ENCODE measurements around the gene SHC4. TPM values are rescaled to one million over a fixed set of nuclear protein-coding genes. Genes with fewer than 3 reads are reported as not detected.
"Not testable (repeated sequence)": the region's sequence is repeated elsewhere in the genome, so short reads cannot be mapped to it uniquely, and the experiment has no call there.

SHC4 gene
- total RNA-seq, 2 experiments from 2014 or later = 0.21 to 0.25 TPM

DNA sequence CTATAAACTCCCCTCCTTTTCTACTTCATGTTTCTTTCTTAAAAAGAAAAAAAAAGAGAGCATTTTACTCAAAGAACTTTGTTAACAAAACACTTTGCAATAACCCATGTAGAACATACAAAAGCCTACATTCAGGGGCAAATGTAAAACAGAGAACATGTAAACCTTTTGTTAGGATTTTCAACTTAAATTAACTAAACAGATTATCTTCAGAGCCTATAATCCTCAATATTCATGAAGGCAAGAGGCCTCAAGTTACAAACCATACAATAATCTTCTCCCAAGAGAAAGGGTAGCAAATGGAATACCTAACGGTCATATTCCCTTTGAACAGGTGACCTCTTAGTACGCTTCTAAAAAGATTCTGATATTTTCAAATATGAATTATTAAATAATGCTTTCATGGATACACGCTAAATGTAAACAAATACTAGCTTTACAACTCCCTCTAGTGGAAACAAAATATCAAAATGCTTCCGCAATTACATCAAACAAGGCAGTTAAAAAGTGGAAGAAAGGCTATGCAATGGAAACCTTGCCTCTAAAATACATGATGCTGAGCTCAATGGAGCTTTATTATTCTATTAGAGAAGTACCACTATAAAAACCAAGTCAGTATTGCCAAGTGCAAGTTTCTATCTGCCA is 162.8 kb downstream of the SHC4 start:
- no peaks in the 10 kb centered on the region for H3K27me3 Mint-ChIP-seq (ENCODE audit: low read depth)
- peaks cover 51% of the 10 kb centered on the region for H3K4me1 Mint-ChIP-seq (ENCODE audit: low read depth)
- DNase-seq = no peak
- no peak overlapping the region for H3K27ac Mint-ChIP-seq
- intact Hi-C loops (cut with micrococcal nuclease) = loop anchor here (5.0 kb wide), 1 partner anchor 464 kb away; no protein-coding TSS in a partner anchor
- peaks cover 45% of the 10 kb centered on the region for H3K36me3 Mint-ChIP-seq (ENCODE audit: low read depth)
- CTCF ChIA-PET = interaction anchor here (0.9 to 1.3 kb wide), 3 partner anchors 9 to 13 kb away, joined by 3 to 4 read pairs (median 4); partner anchors contain the start of gene CEP152
- H3K9me3 Mint-ChIP-seq = no peaks in the 10 kb centered on the region
- no peak overlapping the region for H3K4me3 Mint-ChIP-seq

DNA sequence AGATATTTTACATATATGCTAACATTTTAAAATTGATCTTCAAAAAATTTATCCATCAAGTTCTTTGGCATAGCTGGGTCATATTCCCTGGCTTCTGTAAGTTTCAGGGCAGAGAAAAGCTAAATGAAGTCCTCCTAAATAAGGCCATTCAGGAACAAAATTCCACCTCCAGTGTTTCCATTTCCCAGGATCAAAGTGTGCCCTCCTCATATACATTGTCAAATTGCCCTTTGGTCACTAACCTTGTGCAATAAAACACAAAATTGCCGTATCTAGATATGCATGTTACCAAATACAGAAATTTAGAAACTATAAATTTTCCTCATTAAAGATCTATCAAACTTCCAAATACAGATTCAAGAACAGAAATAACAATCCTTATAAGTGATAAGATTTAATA is 163.5 kb downstream of the SHC4 start:
- CTCF ChIA-PET = interaction anchor here (0.7 kb wide), 1 partner anchor 44 kb away, joined by 3 read pairs; no protein-coding TSS in a partner anchor
- H3K36me3 Mint-ChIP-seq (ENCODE audit: low read depth) = peaks cover 44% of the 10 kb centered on the region

DNA sequence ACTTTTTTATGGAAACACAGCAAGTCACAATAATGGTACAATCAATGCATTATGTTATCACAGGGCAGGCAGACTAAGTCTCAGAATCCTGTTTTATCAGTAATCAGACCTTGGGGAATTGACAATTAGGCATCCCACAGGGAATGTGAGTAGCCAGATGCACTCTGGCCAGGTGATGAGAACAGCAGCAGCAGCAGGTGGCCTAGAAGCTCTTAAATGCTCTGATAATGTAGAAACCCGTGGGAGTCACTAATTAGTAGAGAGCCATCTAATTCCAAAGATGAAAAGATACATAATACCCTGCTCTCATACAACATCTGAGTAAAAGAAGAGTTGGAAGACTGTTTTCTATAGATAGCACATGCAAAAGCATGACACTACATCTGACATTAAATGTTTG is 165.4 kb downstream of the SHC4 start:
- intact Hi-C loops (cut with micrococcal nuclease) = no loop called here

More for the DNA sequence above, 163.5 kb downstream of the SHC4 start:
- no peak for DNase-seq
- intact Hi-C loops (cut with micrococcal nuclease) = loop anchor here (5.0 kb wide), 1 partner anchor 463 kb away; no protein-coding TSS in a partner anchor
- Mint-ChIP-seq H3K9me3 (no peaks in the 10 kb centered on the region), H3K27ac (no peak overlapping the region), H3K27me3 (ENCODE audit: low read depth) (no peaks in the 10 kb centered on the region), H3K4me1 (ENCODE audit: low read depth) (peaks cover 47% of the 10 kb centered on the region), H3K4me3 (no peak overlapping the region)

DNA sequence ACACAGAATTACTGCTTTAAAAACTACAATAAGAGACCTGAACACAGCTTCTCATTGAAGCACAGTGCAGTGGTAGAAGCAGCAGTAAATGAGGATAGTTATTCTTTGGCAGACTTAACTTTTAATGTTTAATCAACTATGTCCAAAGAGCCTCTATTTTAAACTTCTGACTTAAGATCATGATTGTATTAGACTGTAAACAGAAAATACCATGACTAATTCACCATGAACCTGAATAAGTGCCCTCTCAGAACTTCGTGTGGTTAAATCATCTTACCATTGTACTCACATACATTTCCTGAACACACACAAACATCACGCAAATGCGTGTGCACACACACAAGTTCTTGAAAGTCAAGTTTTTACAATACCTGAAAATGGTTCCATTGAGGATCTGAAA is 166.8 kb downstream of the SHC4 start:
- Mint-ChIP-seq H3K4me1 (ENCODE audit: low read depth) (peaks cover 30% of the 10 kb centered on the region), H3K36me3 (ENCODE audit: low read depth) (peaks cover 42% of the 10 kb centered on the region), H3K27me3 (ENCODE audit: low read depth) (no peaks in the 10 kb centered on the region), H3K9me3 (no peaks in the 10 kb centered on the region), H3K4me3 (no peak overlapping the region), H3K27ac (no peak overlapping the region)
- CTCF ChIA-PET = no interaction called here
- intact Hi-C loops (cut with micrococcal nuclease) = no loop called here
- DNase-seq = no peak

More for the DNA sequence above, 165.4 kb downstream of the SHC4 start:
- no peaks in the 10 kb centered on the region for H3K9me3 Mint-ChIP-seq
- no peak overlapping the region for H3K4me3 Mint-ChIP-seq
- H3K4me1 Mint-ChIP-seq (ENCODE audit: low read depth) = peaks cover 42% of the 10 kb centered on the region
- H3K36me3 Mint-ChIP-seq (ENCODE audit: low read depth) = peaks cover 33% of the 10 kb centered on the region
- CTCF ChIA-PET = no interaction called here
- no peak for DNase-seq
- no peaks in the 10 kb centered on the region for H3K27me3 Mint-ChIP-seq (ENCODE audit: low read depth)
- H3K27ac Mint-ChIP-seq = no peak overlapping the region

DNA sequence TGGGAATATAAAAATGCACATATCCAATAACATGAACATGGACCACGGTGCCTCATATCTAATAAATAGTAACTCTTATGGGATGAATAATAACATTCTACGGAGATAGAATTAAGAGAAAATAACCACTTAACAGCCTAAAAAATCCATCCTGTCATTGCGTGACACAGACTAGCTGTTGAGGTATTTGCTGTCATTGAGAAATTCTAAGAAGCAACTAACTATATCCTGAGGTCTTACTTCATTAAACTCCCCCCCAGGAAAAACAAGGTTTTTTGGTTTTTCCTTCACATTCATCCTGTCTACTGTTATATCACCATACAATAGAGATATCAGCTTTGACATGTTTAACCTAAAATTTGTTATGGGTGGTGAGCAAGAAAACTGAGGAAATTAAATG is 167.2 kb downstream of the SHC4 start:
- Mint-ChIP-seq H3K4me1 (ENCODE audit: low read depth) (peaks cover 28% of the 10 kb centered on the region), H3K27me3 (ENCODE audit: low read depth) (no peaks in the 10 kb centered on the region), H3K27ac (no peak overlapping the region), H3K4me3 (no peak overlapping the region), H3K36me3 (ENCODE audit: low read depth) (peaks cover 42% of the 10 kb centered on the region), H3K9me3 (no peaks in the 10 kb centered on the region)
- CTCF ChIA-PET = no interaction called here
- no peak for DNase-seq
- intact Hi-C loops (cut with micrococcal nuclease) = no loop called here

DNA sequence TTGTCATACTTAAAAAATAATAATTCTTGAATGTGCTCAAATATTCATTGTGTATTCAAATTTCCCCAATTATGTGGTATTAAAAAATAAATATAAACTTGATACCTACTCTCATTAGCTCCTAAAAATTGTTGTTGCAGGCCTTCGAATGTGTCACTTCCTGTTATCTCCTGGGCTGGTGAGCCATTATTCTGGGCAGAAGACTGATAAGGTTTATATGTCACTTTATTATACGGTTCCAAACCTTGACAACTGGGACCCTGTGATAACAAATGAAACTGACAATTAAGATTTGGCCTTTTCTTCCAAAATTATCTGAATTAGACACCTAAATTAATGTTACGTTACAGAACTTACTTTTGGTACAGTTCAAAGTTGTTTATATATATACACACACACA is 167.8 kb downstream of the SHC4 start:
- no peak overlapping the region for H3K27ac Mint-ChIP-seq
- H3K4me1 Mint-ChIP-seq (ENCODE audit: low read depth) = peaks cover 22% of the 10 kb centered on the region
- no peak for DNase-seq
- H3K36me3 Mint-ChIP-seq (ENCODE audit: low read depth) = peaks cover 39% of the 10 kb centered on the region
- intact Hi-C loops (cut with micrococcal nuclease) = no loop called here
- no peaks in the 10 kb centered on the region for H3K27me3 Mint-ChIP-seq (ENCODE audit: low read depth)
- CTCF ChIA-PET = interaction anchor here (0.8 kb wide), 1 partner anchor 11 kb away, joined by 3 read pairs; no protein-coding TSS in a partner anchor
- no peak overlapping the region for H3K4me3 Mint-ChIP-seq
- H3K9me3 Mint-ChIP-seq = no peaks in the 10 kb centered on the region

DNA sequence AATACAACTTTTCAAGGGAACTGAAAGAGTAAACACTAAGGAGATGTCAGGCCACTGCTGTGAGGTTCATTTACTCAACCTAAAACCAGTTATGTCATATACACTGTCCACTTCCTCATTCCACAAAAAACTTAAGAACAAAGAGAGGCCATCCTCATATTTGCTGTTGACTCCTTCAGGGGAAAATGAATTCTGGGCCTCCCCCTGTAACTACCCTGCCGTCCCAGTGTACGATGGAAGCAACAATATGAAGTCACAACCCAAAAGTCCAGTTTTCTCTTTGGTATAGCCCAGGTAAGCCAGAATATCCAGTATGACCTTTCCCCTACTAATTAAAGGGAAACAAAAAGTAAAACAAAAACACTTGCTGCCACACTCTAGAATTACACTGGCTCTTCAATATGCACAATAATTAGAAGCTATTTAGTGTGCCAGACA is 169.0 kb downstream of the SHC4 start:
- Mint-ChIP-seq H3K9me3 (no peaks in the 10 kb centered on the region), H3K27ac (no peak overlapping the region), H3K36me3 (ENCODE audit: low read depth) (peaks cover 47% of the 10 kb centered on the region), H3K27me3 (ENCODE audit: low read depth) (no peaks in the 10 kb centered on the region), H3K4me3 (no peak overlapping the region), H3K4me1 (ENCODE audit: low read depth) (peaks cover 22% of the 10 kb centered on the region)
- CTCF ChIA-PET = no interaction called here
- intact Hi-C loops (cut with micrococcal nuclease) = no loop called here
- DNase-seq = no peak

DNA sequence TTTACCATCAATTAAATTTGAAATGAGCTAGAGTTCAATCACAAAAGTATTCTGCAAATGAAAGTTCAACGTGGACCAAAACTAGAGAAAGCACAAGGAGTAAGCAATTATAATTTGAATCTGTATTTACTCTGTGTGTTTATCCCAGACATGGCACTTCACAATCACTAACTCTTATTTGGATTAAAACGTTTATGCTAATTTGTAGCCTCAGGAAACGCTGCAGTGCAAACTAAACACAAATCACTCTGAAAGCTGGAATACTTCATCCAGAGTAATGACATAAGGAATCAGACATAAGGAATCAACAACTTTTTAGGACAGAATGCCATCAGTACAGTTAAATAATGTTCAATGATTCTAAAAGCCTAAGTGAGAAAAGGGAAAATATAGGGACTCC is 171.3 kb downstream of the SHC4 start:
- Mint-ChIP-seq H3K27me3 (ENCODE audit: low read depth) (no peaks in the 10 kb centered on the region), H3K27ac (no peak overlapping the region), H3K36me3 (ENCODE audit: low read depth) (peaks cover 58% of the 10 kb centered on the region), H3K4me3 (no peak overlapping the region), H3K9me3 (no peaks in the 10 kb centered on the region), H3K4me1 (ENCODE audit: low read depth) (peaks cover 10% of the 10 kb centered on the region)
- intact Hi-C loops (cut with micrococcal nuclease) = no loop called here
- CTCF ChIA-PET = no interaction called here
- no peak for DNase-seq

DNA sequence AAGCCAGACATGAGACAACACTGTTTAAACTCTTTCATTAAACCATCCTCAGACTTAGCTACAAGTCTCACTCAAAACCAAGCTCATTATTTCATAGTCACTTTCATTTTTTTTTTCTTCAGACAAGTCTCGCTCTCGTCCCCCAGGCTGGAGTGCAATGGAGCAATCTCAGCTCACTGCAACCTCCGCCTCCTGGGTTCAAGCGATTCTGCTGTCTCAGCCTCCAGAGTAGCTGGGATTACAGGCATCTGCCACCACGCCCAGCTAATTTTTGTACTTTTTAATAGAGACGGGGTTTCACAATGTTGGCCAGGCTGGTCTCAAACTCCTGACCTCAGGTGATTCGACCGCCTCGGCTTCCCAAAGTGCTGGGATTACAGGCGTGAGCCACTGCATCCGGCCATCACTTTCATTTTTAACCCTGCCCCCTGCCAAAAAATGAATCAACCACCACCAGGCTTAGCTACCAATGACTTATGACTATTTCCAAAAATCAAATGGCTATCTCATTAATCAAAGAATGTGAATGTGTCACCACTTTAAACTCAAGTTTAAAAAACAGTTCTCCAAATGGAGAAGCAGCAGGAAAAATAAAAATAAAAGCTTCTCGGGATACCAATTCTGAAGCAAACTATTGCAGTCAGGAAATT is 173.1 kb downstream of the SHC4 start:
- H3K27ac Mint-ChIP-seq; intact Hi-C loops (cut with micrococcal nuclease); H3K4me3 Mint-ChIP-seq; H3K4me1 Mint-ChIP-seq (ENCODE audit: low read depth); H3K9me3 Mint-ChIP-seq; DNase-seq; H3K27me3 Mint-ChIP-seq (ENCODE audit: low read depth): not testable (repeated sequence)
- H3K36me3 Mint-ChIP-seq (ENCODE audit: low read depth) = peaks cover 52% of the 10 kb centered on the region
- CTCF ChIA-PET = interaction anchor here (0.6 kb wide), 1 partner anchor 250 kb away, joined by 3 read pairs; no protein-coding TSS in a partner anchor

DNA sequence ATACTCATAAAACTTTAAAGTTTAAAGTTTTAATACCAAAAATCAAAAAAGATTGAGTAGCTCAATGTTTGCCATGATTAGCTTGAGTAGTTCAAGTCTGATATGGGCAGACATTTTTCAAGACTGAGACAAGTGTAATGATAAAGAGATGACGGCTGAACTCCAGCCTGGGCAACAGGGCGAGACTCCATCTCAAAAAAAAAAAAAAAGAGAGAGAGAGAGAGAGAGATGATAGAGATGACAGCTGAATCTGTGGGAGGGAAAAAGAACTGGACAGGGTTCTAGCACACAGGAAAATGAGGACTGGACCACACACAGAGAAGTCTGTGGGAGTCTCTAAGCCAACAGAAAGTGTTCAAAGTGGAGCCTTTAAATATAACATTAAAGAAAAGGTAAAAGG is 178.0 kb downstream of the SHC4 start:
- H3K27ac Mint-ChIP-seq = no peak overlapping the region
- H3K4me3 Mint-ChIP-seq = no peak overlapping the region
- intact Hi-C loops (cut with micrococcal nuclease) = no loop called here
- CTCF ChIA-PET = interaction anchor here (0.7 kb wide), 1 partner anchor 1352 kb away, joined by 3 read pairs; no protein-coding TSS in a partner anchor
- peaks cover 64% of the 10 kb centered on the region for H3K36me3 Mint-ChIP-seq (ENCODE audit: low read depth)
- H3K4me1 Mint-ChIP-seq (ENCODE audit: low read depth) = no peaks in the 10 kb centered on the region
- H3K9me3 Mint-ChIP-seq = no peaks in the 10 kb centered on the region
- H3K27me3 Mint-ChIP-seq (ENCODE audit: low read depth) = no peaks in the 10 kb centered on the region
- DNase-seq = no peak

DNA sequence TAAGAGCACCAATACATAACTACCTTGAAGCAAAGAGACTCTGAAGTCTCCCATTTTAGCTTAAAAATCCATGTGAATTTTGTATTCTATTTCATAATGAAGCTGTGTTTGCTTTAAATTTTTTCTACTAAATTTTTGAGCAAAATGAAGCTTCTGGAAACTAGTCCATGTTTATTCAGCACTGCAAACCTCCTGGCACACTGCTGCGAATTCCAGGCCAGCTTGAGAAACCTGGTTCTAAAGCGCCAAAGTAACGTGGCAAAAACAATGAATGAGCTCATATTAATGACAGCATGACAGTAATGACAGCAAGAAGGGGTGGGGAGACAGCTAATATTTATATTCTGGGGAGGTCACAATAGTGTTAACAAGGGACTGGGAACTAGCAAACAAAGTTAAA is 178.5 kb downstream of the SHC4 start:
- no peaks in the 10 kb centered on the region for H3K4me1 Mint-ChIP-seq (ENCODE audit: low read depth)
- CTCF ChIA-PET = no interaction called here
- H3K36me3 Mint-ChIP-seq (ENCODE audit: low read depth) = peaks cover 63% of the 10 kb centered on the region
- intact Hi-C loops (cut with micrococcal nuclease) = no loop called here
- no peak for DNase-seq
- no peak overlapping the region for H3K27ac Mint-ChIP-seq
- H3K27me3 Mint-ChIP-seq (ENCODE audit: low read depth) = no peaks in the 10 kb centered on the region
- no peak overlapping the region for H3K4me3 Mint-ChIP-seq
- no peaks in the 10 kb centered on the region for H3K9me3 Mint-ChIP-seq

DNA sequence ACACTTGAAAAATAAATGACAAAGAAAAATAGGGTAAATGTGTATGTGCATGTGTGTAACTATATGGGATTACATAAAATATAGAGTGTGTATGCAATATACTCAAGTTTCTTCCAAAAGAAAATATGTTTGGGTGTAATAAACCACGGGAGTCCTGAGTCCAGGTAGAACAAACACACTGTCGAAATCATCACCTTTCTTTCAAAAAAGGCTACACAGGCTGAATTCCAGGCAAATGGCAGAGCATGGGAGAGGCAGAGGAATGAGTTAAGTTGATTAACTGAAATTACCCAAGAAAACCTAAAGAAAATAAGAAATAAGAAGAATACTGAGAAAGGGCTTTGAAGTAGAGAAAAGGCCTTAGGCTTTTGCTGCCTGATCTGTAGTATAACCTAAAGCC is 179.0 kb downstream of the SHC4 start:
- no peaks in the 10 kb centered on the region for H3K27me3 Mint-ChIP-seq (ENCODE audit: low read depth)
- H3K4me3 Mint-ChIP-seq = no peak overlapping the region
- no peaks in the 10 kb centered on the region for H3K4me1 Mint-ChIP-seq (ENCODE audit: low read depth)
- peaks cover 61% of the 10 kb centered on the region for H3K36me3 Mint-ChIP-seq (ENCODE audit: low read depth)
- H3K27ac Mint-ChIP-seq = no peak overlapping the region
- no peak for DNase-seq
- CTCF ChIA-PET = no interaction called here
- intact Hi-C loops (cut with micrococcal nuclease) = no loop called here
- H3K9me3 Mint-ChIP-seq = no peaks in the 10 kb centered on the region

DNA sequence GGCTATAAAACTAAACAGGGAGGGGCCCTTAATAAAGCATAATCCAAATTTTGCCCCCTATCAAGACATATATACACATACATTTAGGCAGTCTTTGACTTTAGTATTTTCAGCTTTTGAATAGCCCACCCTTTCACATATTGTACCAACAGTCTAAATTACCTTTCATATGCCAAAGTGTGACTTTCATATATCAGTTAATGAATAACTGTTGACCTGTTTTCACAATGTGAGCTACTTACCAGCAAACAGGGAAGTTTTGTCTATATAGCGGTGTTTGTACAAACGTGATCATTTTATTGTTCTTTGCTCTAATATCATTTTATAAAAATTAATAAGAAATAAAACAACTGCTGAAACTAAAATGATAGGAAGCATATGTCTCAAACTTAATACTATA is 180.8 kb downstream of the SHC4 start:
- CTCF ChIA-PET = no interaction called here
- Mint-ChIP-seq H3K36me3 (ENCODE audit: low read depth) (peaks cover 50% of the 10 kb centered on the region), H3K27me3 (ENCODE audit: low read depth) (no peaks in the 10 kb centered on the region), H3K9me3 (no peaks in the 10 kb centered on the region), H3K27ac (no peak overlapping the region), H3K4me1 (ENCODE audit: low read depth) (no peaks in the 10 kb centered on the region), H3K4me3 (no peak overlapping the region)
- intact Hi-C loops (cut with micrococcal nuclease) = no loop called here
- DNase-seq = no peak

All from activated naive CD4-positive, alpha-beta T cell treated with anti-CD3 and anti-CD28 coated beads for 36 hours (primary cell).